ENCODE results near the gene NUP62.

The NUP62 gene

DNA sequence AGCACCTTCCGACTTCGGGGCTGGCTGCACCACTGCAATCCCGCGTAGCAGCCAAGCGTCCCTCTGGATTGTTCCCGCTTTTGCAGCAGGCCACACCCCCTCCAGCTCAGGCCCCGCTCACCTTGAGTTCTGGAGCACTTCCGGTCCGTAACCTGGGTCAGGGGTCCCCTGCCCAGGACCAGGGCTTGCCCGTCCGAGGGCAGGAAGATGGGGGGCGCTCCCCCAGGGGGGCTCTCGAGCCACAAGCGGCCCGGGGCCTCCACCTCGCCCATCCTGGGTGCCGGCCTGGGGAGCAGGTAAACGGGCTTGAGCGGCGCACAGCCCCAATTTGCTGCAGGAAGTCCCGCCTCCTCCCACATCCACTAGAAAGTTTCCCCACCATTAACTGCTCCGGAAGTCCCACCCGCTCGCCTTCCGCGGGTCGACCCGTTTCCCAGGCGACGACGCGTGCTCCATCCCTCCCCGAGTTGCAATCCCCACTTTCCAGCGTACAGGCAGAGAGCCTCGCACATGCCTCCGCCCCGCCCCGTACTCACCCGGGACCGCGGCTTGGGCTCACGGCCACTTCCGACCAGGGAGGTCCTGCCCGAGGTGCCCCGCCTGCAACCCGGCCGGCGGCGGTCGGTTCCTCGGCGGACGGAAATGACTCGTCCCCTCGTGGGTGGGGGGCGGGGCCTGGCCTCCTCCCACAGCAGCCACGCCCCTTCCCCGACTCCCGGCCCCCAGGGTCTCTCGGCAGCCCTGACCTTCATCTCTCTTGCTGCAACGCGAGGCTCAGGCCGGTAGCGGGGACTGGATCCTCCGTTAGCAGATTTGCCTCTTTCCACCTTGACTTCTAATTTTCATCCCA is 62.1 kb downstream of the NUP62 start, which contains the start of gene PNKP:
TSS of gene PNKP (minus strand) at position 644 of the 850 bp plus-strand sequence. CDS start at position 272, 372 bp downstream.
- DNase-seq (ENCODE audit: low spot score): peak; percentile 97

GRCh38 chr19:49864890-49865289 is 64.4 kb downstream of the NUP62 start:
- DNase-seq (ENCODE audit: low spot score): no peak

GRCh38 chr19:49863935-49864320 is 65.4 kb downstream of the NUP62 start:
- DNase-seq (ENCODE audit: low spot score): no peak

DNA sequence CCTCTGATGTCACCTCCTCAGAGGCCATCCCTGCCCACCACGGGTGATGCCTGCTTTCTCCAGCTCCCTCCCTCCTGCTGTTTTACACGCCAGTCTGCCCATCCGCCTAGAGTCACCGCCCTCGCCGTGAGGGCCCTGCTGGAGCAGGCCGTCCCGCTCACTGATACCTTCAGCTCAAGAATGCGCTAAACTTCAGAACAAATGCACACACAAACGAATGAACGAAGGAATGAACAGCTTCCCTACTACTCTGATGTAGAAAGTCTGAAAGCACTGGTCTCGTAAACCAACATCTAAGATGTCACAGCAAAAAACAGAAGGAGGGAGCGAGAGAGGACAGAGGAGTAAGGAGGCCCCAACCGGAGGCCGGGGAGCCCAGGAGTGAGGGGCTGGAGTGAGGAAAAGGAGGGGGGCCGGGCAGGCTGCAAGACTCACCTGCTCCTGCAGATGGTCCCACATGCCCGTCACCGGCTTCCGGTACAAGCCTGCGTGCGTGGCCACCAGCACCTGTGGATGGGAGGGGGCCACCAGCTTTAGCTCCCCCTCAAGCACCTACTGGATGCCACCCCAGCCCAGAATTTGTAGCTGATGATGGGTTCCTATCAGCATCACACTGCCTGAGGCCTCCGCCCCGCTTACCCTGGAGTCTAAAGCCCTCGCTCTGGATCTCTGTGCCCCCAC is 65.9 kb downstream of the NUP62 start:
- DNase-seq (ENCODE audit: low spot score): no peak

DNA sequence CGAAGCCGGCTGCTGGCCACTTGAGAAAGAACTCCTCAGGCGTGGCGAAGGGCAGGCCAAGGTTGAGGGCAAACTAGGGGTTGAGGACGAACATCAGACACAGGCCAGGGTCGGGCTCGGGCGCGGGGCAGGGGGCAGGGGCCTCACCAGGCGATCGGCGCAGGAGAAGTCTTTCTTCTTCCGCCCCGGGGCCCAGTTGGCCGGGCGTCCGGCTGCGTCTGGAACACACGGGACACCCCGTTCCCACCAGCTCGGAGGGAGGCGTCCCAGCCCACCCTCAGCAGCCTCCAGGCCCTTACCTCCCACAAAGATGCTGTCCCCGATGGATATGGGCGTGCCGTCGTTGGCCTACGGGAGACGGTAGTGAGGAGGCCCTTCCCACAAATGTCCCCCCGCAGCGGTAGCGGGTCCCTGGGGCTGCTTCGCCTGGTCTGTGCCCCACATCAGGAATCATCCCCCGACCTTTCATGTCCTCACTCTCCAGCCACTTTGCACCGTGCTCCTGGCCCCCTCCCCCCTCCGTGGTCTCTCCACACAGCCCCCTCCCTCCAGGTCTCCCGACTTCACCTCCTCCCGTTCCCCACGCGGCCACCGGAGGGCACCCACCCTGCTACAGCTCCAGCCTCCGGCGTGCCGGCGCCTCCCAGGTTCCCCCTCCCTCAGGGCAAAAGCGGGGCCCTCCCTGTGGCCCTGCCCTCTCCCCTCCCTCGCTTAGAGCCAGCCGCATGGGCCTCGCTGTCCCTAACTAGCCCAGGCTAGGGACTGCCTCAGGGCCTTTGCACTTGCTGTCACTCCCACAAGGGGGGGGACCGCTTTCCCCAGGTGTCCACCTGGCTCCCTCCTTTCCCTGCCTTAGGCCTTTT is 66.7 kb downstream of the NUP62 start:
- DNase-seq (ENCODE audit: low spot score): no peak

- no peak for DNase-seq (ENCODE audit: low spot score)
Measured at GRCh38 chr19:49861541-49862378, 67.5 kb downstream of the NUP62 start.

GRCh38 chr19:49861107-49861506 is 68.2 kb downstream of the NUP62 start:
- no peak for DNase-seq (ENCODE audit: low spot score)

- DNase-seq (ENCODE audit: low spot score): no peak
Measured at GRCh38 chr19:49860336-49861102, 68.8 kb downstream of the NUP62 start.

- no peak for DNase-seq (ENCODE audit: low spot score)
Measured at GRCh38 chr19:49859682-49860335, 69.5 kb downstream of the NUP62 start.

DNA sequence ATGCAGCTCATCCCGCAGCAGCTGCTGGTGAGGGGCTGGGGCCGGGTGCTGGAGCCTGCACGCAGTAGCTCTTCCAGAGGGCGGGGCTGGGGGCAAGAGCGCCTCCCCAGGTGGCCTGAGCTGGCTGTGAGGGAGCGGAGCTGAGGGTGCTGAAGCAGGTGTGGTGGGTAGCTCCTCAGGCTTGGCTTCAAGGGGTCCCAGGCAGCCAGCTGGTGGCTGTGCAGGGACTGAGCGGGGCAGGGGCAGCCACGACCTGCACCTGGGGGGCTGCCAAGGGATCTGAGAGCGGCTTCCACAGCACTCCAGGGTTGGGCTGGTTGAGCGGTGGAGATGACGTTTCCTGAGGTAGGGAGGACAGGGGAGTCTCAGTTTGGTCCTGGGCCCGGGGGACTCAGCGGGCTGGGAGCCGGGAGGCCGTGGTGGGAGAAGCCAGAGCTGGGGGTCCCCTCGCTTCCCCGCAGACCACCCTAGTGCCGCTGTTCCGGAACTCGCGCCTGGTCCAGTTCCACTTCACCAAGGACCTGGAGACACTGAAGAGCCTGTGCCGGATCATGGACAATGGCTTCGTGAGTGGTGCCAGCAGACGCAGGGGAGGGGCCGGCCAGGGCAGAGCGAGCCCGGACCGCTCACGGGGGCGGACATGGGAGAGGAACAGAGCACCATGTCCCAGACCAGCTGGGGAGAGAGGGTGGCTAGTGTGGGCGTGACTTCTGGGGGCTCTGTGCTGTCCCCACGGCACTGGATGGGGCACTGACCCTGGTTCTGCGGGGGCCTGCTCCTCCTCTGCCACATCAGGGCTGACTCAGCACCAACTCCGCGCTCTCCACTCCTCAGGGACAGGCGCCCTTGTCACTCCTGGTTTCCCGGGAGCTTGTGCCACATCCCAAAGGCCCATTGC is 71.0 kb downstream of the NUP62 start:
- DNase-seq (ENCODE audit: low spot score): no peak

- no peak for DNase-seq (ENCODE audit: low spot score)
Measured at GRCh38 chr19:49857838-49858087, 71.5 kb downstream of the NUP62 start.

- no peak for DNase-seq (ENCODE audit: low spot score)
Measured at GRCh38 chr19:49857061-49857837, 72.1 kb downstream of the NUP62 start.

Measured in hepatic stellate cell (primary cell).